Mesothelial cell of epicardium (in vitro differentiated cells): ENCODE results near the gene CUBN. TPM values are rescaled to one million over a fixed set of nuclear protein-coding genes. Genes with fewer than 3 reads are reported as not detected.
A peak's percentile ranks its signal among the peaks of the same experiment; 100 is the strongest.

ENCODE experiments used
- DNase-seq, 2 experiments: peaks; one replicate each; pipeline ENCODE4 v3.0.0; 2021; ENCODE audit warnings: low spot score in 2 of 2; ENCODE audit not compliant: unreplicated experiment in 2 of 2
- H3K27ac Mint-ChIP-seq: 2 replicates; pipeline ENCODE4 v1.8.0; 2021; ENCODE audit warnings: mixed read lengths
- H3K27me3 Mint-ChIP-seq: 2 replicates; pipeline ENCODE4 v1.8.0; 2021; ENCODE audit warnings: low read depth, mixed read lengths
- H3K36me3 Mint-ChIP-seq: 2 replicates; pipeline ENCODE4 v1.8.0; 2021; ENCODE audit warnings: mixed read lengths
- H3K4me1 Mint-ChIP-seq: 2 replicates; pipeline ENCODE4 v1.8.0; 2021; ENCODE audit warnings: mixed read lengths
- H3K4me3 Mint-ChIP-seq: 2 replicates; pipeline ENCODE4 v1.8.0; 2021; ENCODE audit warnings: mild to moderate bottlenecking, moderate library complexity, mixed read lengths
- H3K9me3 Mint-ChIP-seq: 2 replicates; pipeline ENCODE4 v1.8.0; 2021; ENCODE audit warnings: mixed read lengths
- CTCF ChIP-seq: fragments of 200-600 bp; sonication (generic); IDR thresholded peaks from one replicate; pipeline ENCODE4 v1.5.0; 2021; ENCODE audit warnings: antibody characterized with exemption; ENCODE audit not compliant: unreplicated experiment
- total RNA-seq: library from RNA; stranded (reverse); gene quantifications from 3 replicates; pipeline ENCODE4 v1.2.1, GENCODE V29; 2021

The CUBN gene
- total RNA-seq, 1 donor from 2014 or later = 1.5 TPM

GRCh38 chr10:17077890-17078289 is 51.7 kb downstream of the CUBN start:
- Mint-ChIP-seq H3K9me3 (no peaks in the 10 kb centered on the region), H3K27ac (peak overlapping the region; percentile 22), H3K4me1 (peaks cover 20% of the 10 kb centered on the region), H3K36me3 (no peaks in the 10 kb centered on the region), H3K4me3 (no peak overlapping the region), H3K27me3 (no peaks in the 10 kb centered on the region)
- TF ChIP-seq CTCF = no peak
- DNase-seq = no peak

GRCh38 chr10:17077346-17077781 is 52.2 kb downstream of the CUBN start:
- H3K27me3 Mint-ChIP-seq = no peaks in the 10 kb centered on the region
- H3K27ac Mint-ChIP-seq = peak overlapping the region; percentile 57
- no peaks in the 10 kb centered on the region for H3K36me3 Mint-ChIP-seq
- peaks cover 20% of the 10 kb centered on the region for H3K4me1 Mint-ChIP-seq
- H3K4me3 Mint-ChIP-seq = no peak overlapping the region
- H3K9me3 Mint-ChIP-seq = no peaks in the 10 kb centered on the region
- TF ChIP-seq CTCF = no peak
- DNase-seq = no peak

- Mint-ChIP-seq H3K36me3 (no peaks in the 10 kb centered on the region), H3K27me3 (no peaks in the 10 kb centered on the region), H3K4me1 (peaks cover 25% of the 10 kb centered on the region), H3K4me3 (no peak overlapping the region), H3K27ac (peak overlapping the region; percentile 82), H3K9me3 (no peaks in the 10 kb centered on the region)
- no peak for DNase-seq
- no peak for TF ChIP-seq CTCF
These were observed 52.8 kb downstream of the CUBN start for GRCh38 chr10:17076626-17077345.

GRCh38 chr10:17075533-17076359 is 53.9 kb downstream of the CUBN start:
- Mint-ChIP-seq H3K4me3 (no peak overlapping the region), H3K27ac (peak overlapping the region; percentile 82), H3K36me3 (no peaks in the 10 kb centered on the region), H3K9me3 (no peaks in the 10 kb centered on the region), H3K27me3 (no peaks in the 10 kb centered on the region), H3K4me1 (peaks cover 25% of the 10 kb centered on the region)
- TF ChIP-seq CTCF = no peak
- DNase-seq = no peak

GRCh38 chr10:17074541-17074847 is 55.1 kb downstream of the CUBN start:
- DNase-seq = no peak
- no peak overlapping the region for H3K27ac Mint-ChIP-seq
- no peak overlapping the region for H3K4me3 Mint-ChIP-seq
- peaks cover 25% of the 10 kb centered on the region for H3K4me1 Mint-ChIP-seq
- no peaks in the 10 kb centered on the region for H3K9me3 Mint-ChIP-seq
- H3K27me3 Mint-ChIP-seq = no peaks in the 10 kb centered on the region
- no peaks in the 10 kb centered on the region for H3K36me3 Mint-ChIP-seq
- TF ChIP-seq CTCF = no peak
